ENCODE measurements around the gene PYM1. TPM values are rescaled to one million over a fixed set of nuclear protein-coding genes. Genes with fewer than 3 reads are reported as not detected.

Gene PYM1
- total and polyA plus RNA-seq, 2 of the 8 experiments (the other 6 are each of a cell fraction or from before 2014, with no cell fraction given), result 38.7 to 58.5 TPM

GRCh38 chr12:55865327-55865726 is 62.4 kb downstream of the PYM1 start:
- Histone ChIP-seq H3K14ac (ENCODE audit: insufficient read length) (no peak overlapping the region), H3K4me3 (ENCODE audit: extremely low read depth in 1 of 4, insufficient read depth in 2 of 4, low read depth in 3 of 4, low read length in 4 of 4) (no peak overlapping the region), H3K9ac (replicated peaks in 1 of 4; ENCODE audit: extremely low read depth in 1 of 4, low read depth in 3 of 4, low read length in 3 of 4) (no peak overlapping the region), H2BK120ac (replicated peaks; ENCODE audit: low read depth, low read length) (no peak overlapping the region), H4K20me1 (replicated peaks in 1 of 2; ENCODE audit: control insufficient read depth in 1 of 2, insufficient read depth in 2 of 2, low read length in 2 of 2) (no peaks in the 10 kb centered on the region), H2BK15ac (ENCODE audit: low read length) (no peak overlapping the region), H3K9me3 (ENCODE audit: insufficient read depth in 2 of 2, low read depth in 1 of 2, low read length in 1 of 2) (0 out of 4 replicates have a peak, but pooled peaks cover 3 to 4% of the 10 kb centered on the region in 2 experiments), H4K8ac (ENCODE audit: extremely low read depth, insufficient read depth, low read length) (no peak overlapping the region), H3K23ac (ENCODE audit: insufficient read length) (no peak overlapping the region), H2BK5ac (ENCODE audit: low read depth, low read length) (no peak overlapping the region), H3K79me1 (ENCODE audit: low read depth, low read length) (no peaks in the 10 kb centered on the region), H3K27ac (ENCODE audit: low read depth, low read length) (no peak overlapping the region), H3K36me3 (ENCODE audit: control insufficient read depth in 2 of 4, insufficient read depth in 4 of 4, low read length in 3 of 4) (no peaks in the 10 kb centered on the region), H2BK12ac (ENCODE audit: low read depth, low read length) (no peak overlapping the region), H3K4me2 (ENCODE audit: insufficient read depth in 1 of 2, low read depth in 2 of 2, low read length in 2 of 2) (no peak overlapping the region), H3K56ac (replicated peaks; ENCODE audit: insufficient read length, low read depth, low read length) (no peak overlapping the region), H2AFZ (ENCODE audit: low read length) (no peak overlapping the region), H3K4ac (replicated peaks; ENCODE audit: insufficient read length, low read depth, low read length) (no peak overlapping the region), H3K4me1 (replicated peaks in 1 of 4; ENCODE audit: control insufficient read depth in 3 of 4, insufficient read depth in 4 of 4, low read length in 3 of 4) (no peaks in the 10 kb centered on the region), H2AK5ac (ENCODE audit: low read depth, low read length) (no peak overlapping the region), H4K5ac (ENCODE audit: insufficient read length, low read depth, low read length) (no peak overlapping the region), H2BK20ac (ENCODE audit: low read length) (no peak overlapping the region), H3K23me2 (ENCODE audit: low read depth, low read length) (no peaks in the 10 kb centered on the region), H4K91ac (replicated peaks; ENCODE audit: insufficient read length, low read length) (no peak overlapping the region), H3K27me3 (replicated peaks in 1 of 4; ENCODE audit: control insufficient read depth in 3 of 4, extremely low read depth in 1 of 4, insufficient read depth in 3 of 4, low read length in 3 of 4) (no peaks in the 10 kb centered on the region), H3K79me2 (ENCODE audit: control insufficient read depth in 1 of 2, insufficient read depth in 2 of 2, low read length in 2 of 2) (no peaks in the 10 kb centered on the region), H3K18ac (ENCODE audit: extremely low read depth, low read length) (no peak overlapping the region)
- 91% methylated on average over 2 of the region's 2 CpGs; no CpG with 5 or more reads in 1 of the 2 experiments for WGBS, 2 experiments (ENCODE audit: extremely low coverage in 1 of 2, insufficient coverage in 1 of 2, insufficient read length in 1 of 2, insufficient replicate concordance in 2 of 2, low coverage in 1 of 2, low lambda C conversion rate in 2 of 2, missing lambda C conversion rate in 1 of 2)
- ChIA-PET POLR2A (ENCODE audit: partially characterized antibody) (no interaction called here), CTCF (ENCODE audit: partially characterized antibody) (interaction anchor here (0.7 kb wide), 1 partner anchor 780 kb away, joined by 3 read pairs; the partner anchor contains the start of gene ATP5F1B)
- DNase-seq (ENCODE audit: low read depth in 1 of 2, low spot score in 2 of 2) (no peak), FAIRE-seq (no peak)
- no peak for TF ChIP-seq TBP (IDR thresholded peaks at IDR 0.05; ENCODE audit: low read depth, low read length)
- no peak for TF ChIP-seq NANOG (IDR thresholded peaks at IDR 0.05; ENCODE audit: insufficient read depth, low read depth, low read length, poor library complexity, severe bottlenecking)
- no peak for TF ChIP-seq HDAC6 (IDR thresholded peaks at IDR 0.05; ENCODE audit: low read depth, low read length)
- no peak for TF ChIP-seq POU5F1 (IDR thresholded peaks at IDR 0.05; ENCODE audit: low read depth, low read length)
- TF ChIP-seq RBBP5 (IDR thresholded peaks at IDR 0.05; ENCODE audit: borderline replicate concordance, low read depth, low read length), result no peak
- no peak for TF ChIP-seq RNF2 (IDR thresholded peaks at IDR 0.05; ENCODE audit: borderline replicate concordance, low read depth, low read length, missing control alignments, poor library complexity, severe bottlenecking)
- TF ChIP-seq GTF2F1 (IDR thresholded peaks at IDR 0.05; ENCODE audit: borderline replicate concordance, low read depth, low read length), result no peak
- TF ChIP-seq TAF1 (IDR thresholded peaks at IDR 0.05; ENCODE audit: low read depth, low read length), result no peak
- no peak for TF ChIP-seq CREB1 (IDR thresholded peaks at IDR 0.05)
- TF ChIP-seq JUN (IDR thresholded peaks at IDR 0.05; ENCODE audit: low read depth, low read length), result no peak
- TF ChIP-seq CBX8 (IDR thresholded peaks at IDR 0.05; ENCODE audit: borderline replicate concordance, low read depth, low read length), result no peak

All from H1 (cell line).